HEK293 (cell line): ENCODE measurements around the gene WFDC10A.

Experiments
- CTCF ChIA-PET: fragments of 350-600 bp; formaldehyde crosslinking; extraction: SDS; loops from one replicate; lab custom pipeline; 2021; ENCODE audit warnings: antibody characterized with exemption; lab: Yijun Ruan, JAX
- POLR2A ChIA-PET: fragments of 300-600 bp; formaldehyde crosslinking; extraction: SDS; loops from one replicate; lab custom pipeline; 2020; ENCODE audit warnings: antibody characterized with exemption, inconsistent platforms; lab: Yijun Ruan, JAX
- H3K27ac ChIP-seq: fragments of 200-500 bp; sonication (Bioruptor generic); 2 replicates; pipeline ENCODE4 v1.5.1; 2014; ENCODE audit warnings: low read depth, low read length, control low read depth, inconsistent platforms; ENCODE audit errors: extremely low read depth
- H3K36me3 ChIP-seq, 2 experiments: fragments of 200-500 bp in 1 of 2; sonication (Bioruptor generic) in 1 of 2; 1 replicate in 1 of 2; 2 replicates in 1 of 2; pipeline ENCODE4 v1.5.1; 2014 to 2017; ENCODE audit warnings: inconsistent platforms in 2 of 2, low read length in 2 of 2; ENCODE audit not compliant: control insufficient read depth in 2 of 2, insufficient read depth in 1 of 2
- H3K4me1 ChIP-seq: fragments of 200-500 bp; sonication (Bioruptor generic); 2 replicates; pipeline ENCODE4 v1.5.1; 2014; ENCODE audit warnings: mild to moderate bottlenecking, low read length, inconsistent platforms; ENCODE audit not compliant: control insufficient read depth, insufficient read depth
- H3K4me3 ChIP-seq: 2 replicates; pipeline ENCODE4 v1.5.1; 2011; ENCODE audit warnings: low read depth, mild to moderate bottlenecking, control low read depth, low read length, moderate library complexity
- H3K9me3 ChIP-seq: fragments of 200-500 bp; sonication (Bioruptor generic); 2 replicates; pipeline ENCODE4 v1.5.1; 2014; ENCODE audit warnings: low read depth, low read length, inconsistent platforms; ENCODE audit not compliant: control insufficient read depth, insufficient read depth
- BCL11B ChIP-seq: fragments of 450-650 bp; formaldehyde crosslinking; IDR thresholded peaks from 2 replicates; pipeline ENCODE4 v1.5.1; 2016; ENCODE audit warnings: low read depth, missing biosample characterization, missing genetic modification characterization
- GFI1B ChIP-seq: fragments of 450-650 bp; formaldehyde crosslinking; IDR thresholded peaks from 2 replicates; pipeline ENCODE4 v1.5.1; 2016; ENCODE audit warnings: missing biosample characterization, missing genetic modification characterization
- RBAK ChIP-seq: fragments of 450-650 bp; formaldehyde crosslinking; IDR thresholded peaks from 2 replicates; pipeline ENCODE4 v1.5.1; 2016; ENCODE audit warnings: missing biosample characterization, missing genetic modification characterization
- REPIN1 ChIP-seq: fragments of 450-650 bp; formaldehyde crosslinking; IDR thresholded peaks from 2 replicates; pipeline ENCODE4 v1.5.1; 2017; ENCODE audit warnings: missing biosample characterization, missing genetic modification characterization, low read depth
- ZBTB1 ChIP-seq: fragments of 450-650 bp; formaldehyde crosslinking; IDR thresholded peaks from 2 replicates; pipeline ENCODE4 v1.5.1; 2016; ENCODE audit warnings: missing biosample characterization, missing genetic modification characterization
- ZFHX2 ChIP-seq: fragments of 450-650 bp; formaldehyde crosslinking; conservative IDR thresholded peaks from 2 replicates; pipeline ENCODE4 v1.5.1; 2016; ENCODE audit warnings: missing biosample characterization, missing genetic modification characterization
- ZFP41 ChIP-seq: fragments of 450-650 bp; formaldehyde crosslinking; IDR thresholded peaks from 2 replicates; pipeline ENCODE4 v1.5.1; 2016; ENCODE audit warnings: missing biosample characterization, missing genetic modification characterization, borderline replicate concordance
- ZNF114 ChIP-seq: fragments of 450-650 bp; formaldehyde crosslinking; IDR thresholded peaks from 2 replicates; pipeline ENCODE4 v1.5.0; 2017; ENCODE audit warnings: missing biosample characterization, missing genetic modification characterization
- ZNF175 ChIP-seq: fragments of 450-650 bp; formaldehyde crosslinking; IDR thresholded peaks from 2 replicates; pipeline ENCODE4 v1.5.1; 2016; ENCODE audit warnings: missing biosample characterization, missing genetic modification characterization
- ZNF202 ChIP-seq: fragments of 450-650 bp; formaldehyde crosslinking; IDR thresholded peaks from 2 replicates; pipeline ENCODE4 v1.5.1; 2016; ENCODE audit warnings: missing biosample characterization, missing genetic modification characterization, borderline replicate concordance
- ZNF354C ChIP-seq: fragments of 450-650 bp; formaldehyde crosslinking; IDR thresholded peaks from 2 replicates; pipeline ENCODE4 v1.5.1; 2016; ENCODE audit warnings: missing biosample characterization, missing genetic modification characterization, low read depth, borderline replicate concordance
- ZNF366 ChIP-seq: fragments of 450-650 bp; formaldehyde crosslinking; conservative IDR thresholded peaks from 2 replicates; pipeline ENCODE4 v1.5.1; 2016; ENCODE audit warnings: missing biosample characterization, missing genetic modification characterization
- ZNF510 ChIP-seq: fragments of 450-650 bp; formaldehyde crosslinking; IDR thresholded peaks from 2 replicates; pipeline ENCODE4 v1.5.1; 2018; ENCODE audit warnings: mild to moderate bottlenecking, missing genetic modification characterization, missing biosample characterization; ENCODE audit not compliant: insufficient replicate concordance
- ZNF555 ChIP-seq: fragments of 450-650 bp; formaldehyde crosslinking; conservative IDR thresholded peaks from 2 replicates; pipeline ENCODE4 v1.5.1; 2017; ENCODE audit warnings: missing biosample characterization, mild to moderate bottlenecking, missing genetic modification characterization, inconsistent platforms
- ZNF626 ChIP-seq: fragments of 450-650 bp; sonication (Bioruptor Pico); formaldehyde crosslinking; IDR thresholded peaks from 2 replicates; pipeline ENCODE4 v1.5.1; 2018; ENCODE audit warnings: missing biosample characterization, missing genetic modification characterization, inconsistent platforms
- ZNF776 ChIP-seq: fragments of 450-650 bp; formaldehyde crosslinking; IDR thresholded peaks from 2 replicates; pipeline ENCODE4 v1.5.0; 2017; ENCODE audit warnings: missing biosample characterization, missing genetic modification characterization, borderline replicate concordance
- ZSCAN23 ChIP-seq: fragments of 450-650 bp; formaldehyde crosslinking; IDR thresholded peaks from 2 replicates; pipeline ENCODE4 v1.5.1; 2016; ENCODE audit warnings: missing biosample characterization, missing genetic modification characterization
- ZXDB ChIP-seq: fragments of 450-650 bp; formaldehyde crosslinking; IDR thresholded peaks from 2 replicates; pipeline ENCODE4 v1.5.1; 2016; ENCODE audit warnings: missing biosample characterization, missing genetic modification characterization
- TF ChIP-seq, protein P1 (sequence below): fragments of 450-650 bp; formaldehyde crosslinking; IDR thresholded peaks from 2 replicates; pipeline ENCODE4 v1.5.1; 2017; ENCODE audit warnings: missing biosample characterization, missing genetic modification characterization
- TF ChIP-seq, protein P2 (sequence below): fragments of 450-650 bp; formaldehyde crosslinking; IDR thresholded peaks from 2 replicates; pipeline ENCODE4 v1.5.1; 2016; ENCODE audit warnings: missing biosample characterization, missing genetic modification characterization
- TF ChIP-seq, protein P3 (sequence below): fragments of 450-650 bp; formaldehyde crosslinking; IDR thresholded peaks from 2 replicates; pipeline ENCODE4 v1.5.1; 2016; ENCODE audit warnings: missing biosample characterization, missing genetic modification characterization
- TF ChIP-seq, protein P4 (sequence below): fragments of 450-650 bp; formaldehyde crosslinking; IDR thresholded peaks from 2 replicates; pipeline ENCODE4 v1.5.1; 2016; ENCODE audit warnings: missing biosample characterization, missing genetic modification characterization
- TF ChIP-seq, protein P5 (sequence below): fragments of 450-650 bp; formaldehyde crosslinking; IDR thresholded peaks from 2 replicates; pipeline ENCODE4 v1.5.1; 2016; ENCODE audit warnings: missing biosample characterization, missing genetic modification characterization

WFDC10A gene

DNA sequence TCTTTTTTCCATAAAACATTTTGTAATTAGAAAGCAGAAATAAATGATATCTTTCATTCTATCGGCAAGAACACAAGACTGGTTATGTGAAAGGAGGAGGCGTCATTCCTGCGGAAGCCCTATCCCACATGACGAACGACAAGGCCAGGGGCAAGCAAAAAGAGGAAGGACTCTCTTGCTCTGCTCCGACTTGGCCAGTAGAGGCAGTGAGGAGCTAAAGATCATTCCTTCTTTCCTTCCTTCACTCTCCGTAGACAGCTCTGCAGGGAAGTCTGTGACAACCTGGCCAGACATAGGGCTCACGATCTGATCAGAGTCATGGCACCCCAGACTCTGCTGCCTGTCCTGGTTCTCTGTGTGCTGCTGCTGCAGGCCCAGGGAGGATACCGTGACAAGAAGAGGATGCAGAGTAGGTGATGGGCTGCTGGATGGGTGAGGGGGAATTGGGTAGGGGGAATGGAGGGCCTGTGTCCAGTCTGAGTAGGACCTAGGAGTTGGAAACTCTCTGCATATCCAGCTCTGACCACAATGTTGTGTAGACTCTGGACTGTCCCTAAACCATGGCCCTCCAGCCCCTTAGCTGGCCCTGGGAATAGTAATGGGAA is at the start of gene WFDC10A:
Gene WFDC10A (plus strand): TSS at position 244 of the 605 bp plus-strand sequence. CDS start 75 bp downstream, at position 319.
- no peaks in the 10 kb centered on the region for H3K4me1 ChIP-seq
- no peak within 1 kb of the TSS for H3K27ac ChIP-seq
- H3K9me3 ChIP-seq: no peaks in the 10 kb centered on the region
- POLR2A ChIA-PET: interaction anchor here (0.5 to 1.0 kb wide), 2 partner anchors 144 to 162 kb away, joined by 3 to 4 read pairs; partner anchors contain the start of genes DNTTIP1 and WFDC3
- H3K4me3 ChIP-seq: no peak within 1 kb of the TSS
- H3K36me3 ChIP-seq: no peaks in the 10 kb centered on the region
- CTCF ChIA-PET: interaction anchor here (0.6 to 2.7 kb wide), 14 partner anchors 8 to 295 kb away, joined by 3 to 33 read pairs (median 5); no protein-coding TSS in a partner anchor
- TF ChIP-seq, protein P1, sequence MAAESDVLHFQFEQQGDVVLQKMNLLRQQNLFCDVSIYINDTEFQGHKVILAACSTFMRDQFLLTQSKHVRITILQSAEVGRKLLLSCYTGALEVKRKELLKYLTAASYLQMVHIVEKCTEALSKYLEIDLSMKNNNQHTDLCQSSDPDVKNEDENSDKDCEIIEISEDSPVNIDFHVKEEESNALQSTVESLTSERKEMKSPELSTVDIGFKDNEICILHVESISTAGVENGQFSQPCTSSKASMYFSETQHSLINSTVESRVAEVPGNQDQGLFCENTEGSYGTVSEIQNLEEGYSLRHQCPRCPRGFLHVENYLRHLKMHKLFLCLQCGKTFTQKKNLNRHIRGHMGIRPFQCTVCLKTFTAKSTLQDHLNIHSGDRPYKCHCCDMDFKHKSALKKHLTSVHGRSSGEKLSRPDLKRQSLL (tag by site-specific recombination): no peak
- TF ChIP-seq, protein P2, sequence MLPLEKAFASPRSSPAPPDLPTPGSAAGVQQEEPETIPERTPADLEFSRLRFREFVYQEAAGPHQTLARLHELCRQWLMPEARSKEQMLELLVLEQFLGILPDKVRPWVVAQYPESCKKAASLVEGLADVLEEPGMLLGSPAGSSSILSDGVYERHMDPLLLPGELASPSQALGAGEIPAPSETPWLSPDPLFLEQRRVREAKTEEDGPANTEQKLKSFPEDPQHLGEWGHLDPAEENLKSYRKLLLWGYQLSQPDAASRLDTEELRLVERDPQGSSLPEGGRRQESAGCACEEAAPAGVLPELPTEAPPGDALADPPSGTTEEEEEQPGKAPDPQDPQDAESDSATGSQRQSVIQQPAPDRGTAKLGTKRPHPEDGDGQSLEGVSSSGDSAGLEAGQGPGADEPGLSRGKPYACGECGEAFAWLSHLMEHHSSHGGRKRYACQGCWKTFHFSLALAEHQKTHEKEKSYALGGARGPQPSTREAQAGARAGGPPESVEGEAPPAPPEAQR: no peak
- no peak for TF ChIP-seq GFI1B (tag by site-specific recombination)
- TF ChIP-seq BCL11B (tag by site-specific recombination): no peak
- TF ChIP-seq, protein P3, sequence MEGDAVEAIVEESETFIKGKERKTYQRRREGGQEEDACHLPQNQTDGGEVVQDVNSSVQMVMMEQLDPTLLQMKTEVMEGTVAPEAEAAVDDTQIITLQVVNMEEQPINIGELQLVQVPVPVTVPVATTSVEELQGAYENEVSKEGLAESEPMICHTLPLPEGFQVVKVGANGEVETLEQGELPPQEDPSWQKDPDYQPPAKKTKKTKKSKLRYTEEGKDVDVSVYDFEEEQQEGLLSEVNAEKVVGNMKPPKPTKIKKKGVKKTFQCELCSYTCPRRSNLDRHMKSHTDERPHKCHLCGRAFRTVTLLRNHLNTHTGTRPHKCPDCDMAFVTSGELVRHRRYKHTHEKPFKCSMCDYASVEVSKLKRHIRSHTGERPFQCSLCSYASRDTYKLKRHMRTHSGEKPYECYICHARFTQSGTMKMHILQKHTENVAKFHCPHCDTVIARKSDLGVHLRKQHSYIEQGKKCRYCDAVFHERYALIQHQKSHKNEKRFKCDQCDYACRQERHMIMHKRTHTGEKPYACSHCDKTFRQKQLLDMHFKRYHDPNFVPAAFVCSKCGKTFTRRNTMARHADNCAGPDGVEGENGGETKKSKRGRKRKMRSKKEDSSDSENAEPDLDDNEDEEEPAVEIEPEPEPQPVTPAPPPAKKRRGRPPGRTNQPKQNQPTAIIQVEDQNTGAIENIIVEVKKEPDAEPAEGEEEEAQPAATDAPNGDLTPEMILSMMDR (tag by site-specific recombination): peak; percentile 33; the same call in 1 of the 2 replicates
- TF ChIP-seq, protein P4, sequence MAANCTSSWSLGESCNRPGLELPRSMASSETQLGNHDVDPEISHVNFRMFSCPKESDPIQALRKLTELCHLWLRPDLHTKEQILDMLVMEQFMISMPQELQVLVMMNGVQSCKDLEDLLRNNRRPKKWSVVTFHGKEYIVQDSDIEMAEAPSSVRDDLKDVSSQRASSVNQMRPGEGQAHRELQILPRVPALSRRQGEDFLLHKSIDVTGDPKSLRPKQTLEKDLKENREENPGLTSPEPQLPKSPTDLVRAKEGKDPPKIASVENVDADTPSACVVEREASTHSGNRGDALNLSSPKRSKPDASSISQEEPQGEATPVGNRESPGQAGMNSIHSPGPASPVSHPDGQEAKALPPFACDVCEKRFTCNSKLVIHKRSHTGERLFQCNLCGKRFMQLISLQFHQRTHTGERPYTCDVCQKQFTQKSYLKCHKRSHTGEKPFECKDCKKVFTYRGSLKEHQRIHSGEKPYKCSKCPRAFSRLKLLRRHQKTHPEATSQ (tag by site-specific recombination): no peak
- no peak for TF ChIP-seq ZNF175 (tag by site-specific recombination)
- no peak for TF ChIP-seq ZBTB1 (tag by site-specific recombination)
- peak; percentile 46; the same call in 1 of the 2 replicates for TF ChIP-seq ZXDB (tag by site-specific recombination)
- TF ChIP-seq ZNF366 (tag by site-specific recombination): peak; percentile 62; the same call in 1 of the 2 replicates
- no peak for TF ChIP-seq ZFHX2 (tag by site-specific recombination)
- no peak for TF ChIP-seq ZNF202 (tag by site-specific recombination)
- no peak for TF ChIP-seq ZFP41
- no peak for TF ChIP-seq ZNF354C
- TF ChIP-seq, protein P5, sequence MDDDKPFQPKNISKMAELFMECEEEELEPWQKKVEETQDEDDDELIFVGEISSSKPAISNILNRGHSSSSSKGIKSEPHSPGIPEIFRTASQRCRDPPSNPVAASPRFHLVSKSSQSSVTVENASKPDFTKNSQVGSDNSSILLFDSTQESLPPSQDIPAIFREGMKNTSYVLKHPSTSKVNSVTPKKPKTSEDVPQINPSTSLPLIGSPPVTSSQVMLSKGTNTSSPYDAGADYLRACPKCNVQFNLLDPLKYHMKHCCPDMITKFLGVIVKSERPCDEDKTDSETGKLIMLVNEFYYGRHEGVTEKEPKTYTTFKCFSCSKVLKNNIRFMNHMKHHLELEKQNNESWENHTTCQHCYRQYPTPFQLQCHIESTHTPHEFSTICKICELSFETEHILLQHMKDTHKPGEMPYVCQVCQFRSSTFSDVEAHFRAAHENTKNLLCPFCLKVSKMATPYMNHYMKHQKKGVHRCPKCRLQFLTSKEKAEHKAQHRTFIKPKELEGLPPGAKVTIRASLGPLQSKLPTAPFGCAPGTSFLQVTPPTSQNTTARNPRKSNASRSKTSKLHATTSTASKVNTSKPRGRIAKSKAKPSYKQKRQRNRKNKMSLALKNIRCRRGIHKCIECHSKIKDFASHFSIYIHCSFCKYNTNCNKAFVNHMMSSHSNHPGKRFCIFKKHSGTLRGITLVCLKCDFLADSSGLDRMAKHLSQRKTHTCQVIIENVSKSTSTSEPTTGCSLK: no peak
- no peak for TF ChIP-seq REPIN1 (tag by site-specific recombination)
- no peak for TF ChIP-seq ZNF776 (tag by site-specific recombination)
- TF ChIP-seq ZSCAN23: no peak
- TF ChIP-seq RBAK: no peak
- no peak for TF ChIP-seq ZNF114 (tag by site-specific recombination)
- no peak for TF ChIP-seq ZNF510 (tag by site-specific recombination)
- TF ChIP-seq ZNF555 (tag by site-specific recombination): no peak
- no peak for TF ChIP-seq ZNF626
